ENCODE results near the gene EDNRA. TPM values are rescaled to one million over a fixed set of nuclear protein-coding genes. Genes with fewer than 3 reads are reported as not detected.
A peak's percentile ranks its signal among the peaks of the same experiment; 100 is the strongest.

The EDNRA gene
- total RNA-seq, 6 donors from 2014 or later = 7.3 to 32.2 (median 10.2) TPM

DNA sequence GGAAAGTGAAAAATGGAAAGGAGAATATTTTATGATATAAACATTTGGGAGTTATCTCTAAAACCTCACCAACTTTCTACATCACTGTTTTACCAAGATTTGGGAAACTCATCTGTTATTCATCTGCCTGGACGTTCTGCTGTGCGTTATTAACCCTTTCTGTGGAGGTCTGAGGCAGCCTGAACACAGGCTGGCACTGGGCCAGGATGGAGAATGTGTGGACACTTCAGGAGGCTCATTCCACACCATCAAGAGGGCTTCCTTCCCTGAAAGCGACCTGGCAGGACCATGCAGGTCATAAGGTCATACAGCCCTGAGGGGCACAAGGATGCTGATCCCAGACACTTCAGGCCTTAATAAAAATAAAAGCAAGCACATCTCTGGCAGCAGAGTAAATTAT is 105.1 kb downstream of the EDNRA start:
- Histone ChIP-seq H3K9me3 (peaks cover 0 to 3% (median 0%) of the 10 kb centered on the region in 4 donors), H3K27me3 (no peaks in the 10 kb centered on the region), H3K4me3 (no peak overlapping the region), H3K4me1 (no peaks in the 10 kb centered on the region), H3K36me3 (no peaks in the 10 kb centered on the region), H3K27ac (no peak overlapping the region)
- 38 to 39% methylated on average over 3 of the region's 3 CpGs for WGBS, 2 donors
- ATAC-seq (ENCODE audit: low FRiP score in 2 of 2) (no peak), DNase-seq (no peak)
- TF ChIP-seq EP300 (IDR thresholded peaks at IDR 0.05) (no peak), POLR2AphosphoS5 (IDR thresholded peaks at IDR 0.05) (no peak), POLR2A (IDR thresholded peaks at IDR 0.05) (no peak)
- TF ChIP-seq, protein P1, sequence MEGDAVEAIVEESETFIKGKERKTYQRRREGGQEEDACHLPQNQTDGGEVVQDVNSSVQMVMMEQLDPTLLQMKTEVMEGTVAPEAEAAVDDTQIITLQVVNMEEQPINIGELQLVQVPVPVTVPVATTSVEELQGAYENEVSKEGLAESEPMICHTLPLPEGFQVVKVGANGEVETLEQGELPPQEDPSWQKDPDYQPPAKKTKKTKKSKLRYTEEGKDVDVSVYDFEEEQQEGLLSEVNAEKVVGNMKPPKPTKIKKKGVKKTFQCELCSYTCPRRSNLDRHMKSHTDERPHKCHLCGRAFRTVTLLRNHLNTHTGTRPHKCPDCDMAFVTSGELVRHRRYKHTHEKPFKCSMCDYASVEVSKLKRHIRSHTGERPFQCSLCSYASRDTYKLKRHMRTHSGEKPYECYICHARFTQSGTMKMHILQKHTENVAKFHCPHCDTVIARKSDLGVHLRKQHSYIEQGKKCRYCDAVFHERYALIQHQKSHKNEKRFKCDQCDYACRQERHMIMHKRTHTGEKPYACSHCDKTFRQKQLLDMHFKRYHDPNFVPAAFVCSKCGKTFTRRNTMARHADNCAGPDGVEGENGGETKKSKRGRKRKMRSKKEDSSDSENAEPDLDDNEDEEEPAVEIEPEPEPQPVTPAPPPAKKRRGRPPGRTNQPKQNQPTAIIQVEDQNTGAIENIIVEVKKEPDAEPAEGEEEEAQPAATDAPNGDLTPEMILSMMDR (IDR thresholded peaks at IDR 0.05) = no peak

DNA sequence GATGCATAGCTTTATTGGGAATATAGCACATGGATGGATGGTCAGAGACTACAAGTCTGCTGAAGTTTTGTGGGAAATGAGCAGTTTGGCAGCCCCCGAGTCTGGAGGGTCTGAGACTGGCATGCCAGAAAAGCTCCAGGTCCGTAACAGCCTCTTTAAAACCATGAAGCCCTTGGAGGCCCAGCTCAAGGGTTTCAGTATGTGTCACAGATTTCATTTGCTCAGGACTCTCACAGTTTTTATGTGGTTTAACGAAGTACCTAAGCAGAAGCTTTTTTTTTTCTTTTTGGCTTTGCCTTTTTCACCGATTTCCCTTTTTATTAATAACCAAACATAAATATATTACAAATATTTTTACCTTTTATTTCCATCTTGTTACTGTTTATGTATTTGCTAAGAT is 105.7 kb downstream of the EDNRA start:
- H3K27ac ChIP-seq = no peak overlapping the region
- TF ChIP-seq POLR2A (IDR thresholded peaks at IDR 0.05) (no peak), EP300 (IDR thresholded peaks at IDR 0.05) (no peak), POLR2AphosphoS5 (IDR thresholded peaks at IDR 0.05) (no peak)
- TF ChIP-seq, protein P1 (IDR thresholded peaks at IDR 0.05) = no peak
- no peaks in the 10 kb centered on the region for H3K36me3 ChIP-seq
- H3K9me3 ChIP-seq = peaks cover 0 to 3% (median 0%) of the 10 kb centered on the region in 4 donors
- ATAC-seq (ENCODE audit: low FRiP score in 2 of 2) (no peak), DNase-seq (no peak)
- H3K27me3 ChIP-seq = no peaks in the 10 kb centered on the region
- WGBS, 2 donors = 72 to 79% methylated on average over 4 of the region's 4 CpGs
- H3K4me3 ChIP-seq = no peak overlapping the region
- no peaks in the 10 kb centered on the region for H3K4me1 ChIP-seq

DNA sequence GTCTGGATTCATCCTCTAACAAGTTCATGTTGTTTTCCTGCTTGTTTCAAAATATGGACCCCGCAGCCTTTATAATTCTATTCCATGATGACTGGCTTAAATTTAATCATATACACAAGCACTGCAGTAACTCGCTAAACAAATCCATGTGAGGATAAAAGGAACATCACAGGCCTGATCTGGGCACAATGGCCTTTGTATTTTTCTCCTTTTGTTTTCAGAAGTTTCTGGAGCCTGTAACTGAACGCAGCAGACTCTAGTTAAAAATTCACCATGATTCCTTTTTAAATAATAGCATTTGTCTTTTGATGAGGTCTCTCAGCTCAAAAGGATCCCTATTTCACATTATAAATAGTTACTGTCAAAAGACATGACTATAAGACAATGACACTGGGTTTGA is 106.1 kb downstream of the EDNRA start:
- 79 to 82% methylated on average over 3 of the region's 3 CpGs for WGBS, 2 donors
- DNase-seq (no peak), ATAC-seq (ENCODE audit: low FRiP score in 2 of 2) (no peak)
- H3K36me3 ChIP-seq = no peaks in the 10 kb centered on the region
- TF ChIP-seq EP300 (IDR thresholded peaks at IDR 0.05) (no peak), POLR2AphosphoS5 (IDR thresholded peaks at IDR 0.05) (no peak), POLR2A (IDR thresholded peaks at IDR 0.05) (no peak)
- TF ChIP-seq, protein P1 (IDR thresholded peaks at IDR 0.05) = no peak
- no peaks in the 10 kb centered on the region for H3K27me3 ChIP-seq
- H3K4me1 ChIP-seq = no peaks in the 10 kb centered on the region
- H3K4me3 ChIP-seq = no peak overlapping the region
- no peak overlapping the region for H3K27ac ChIP-seq
- H3K9me3 ChIP-seq = peaks cover 0 to 3% (median 0%) of the 10 kb centered on the region in 4 donors

DNA sequence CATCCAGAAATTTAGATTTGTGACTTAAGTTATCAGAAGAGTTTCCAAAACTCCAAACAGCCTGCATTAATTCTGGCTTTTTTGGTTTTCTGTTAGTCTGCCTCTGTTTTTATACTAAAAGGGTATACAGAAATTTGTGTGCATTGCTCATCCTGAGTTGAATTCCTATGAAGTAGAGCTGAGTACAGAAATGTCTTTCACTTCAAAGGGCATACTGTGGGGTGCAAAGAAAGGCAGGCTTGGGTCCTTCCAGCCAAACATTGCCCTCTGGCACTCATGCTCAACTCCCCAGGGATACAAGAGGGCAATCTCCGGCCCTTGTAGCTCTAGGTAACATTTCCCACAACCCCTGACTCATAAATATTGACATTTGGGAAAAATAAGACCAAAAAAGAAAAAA is 108.7 kb downstream of the EDNRA start:
- ATAC-seq (ENCODE audit: low FRiP score in 2 of 2) (no peak), DNase-seq (no peak)
- H3K4me3 ChIP-seq = peak overlapping the region in 1 of 4 donors; percentile 5
- H3K9me3 ChIP-seq = peaks cover 0 to 3% (median 0%) of the 10 kb centered on the region in 4 donors
- no peaks in the 10 kb centered on the region for H3K27me3 ChIP-seq
- no peaks in the 10 kb centered on the region for H3K4me1 ChIP-seq
- TF ChIP-seq POLR2AphosphoS5 (IDR thresholded peaks at IDR 0.05) (no peak), POLR2A (IDR thresholded peaks at IDR 0.05) (no peak), EP300 (IDR thresholded peaks at IDR 0.05) (no peak)
- TF ChIP-seq, protein P1 (IDR thresholded peaks at IDR 0.05) = no peak
- H3K27ac ChIP-seq = peak overlapping the region in 1 of 4 donors; percentile 17
- WGBS, 2 donors = 57 to 62% methylated on average over 1 of the region's 1 CpG
- H3K36me3 ChIP-seq = no peaks in the 10 kb centered on the region

DNA sequence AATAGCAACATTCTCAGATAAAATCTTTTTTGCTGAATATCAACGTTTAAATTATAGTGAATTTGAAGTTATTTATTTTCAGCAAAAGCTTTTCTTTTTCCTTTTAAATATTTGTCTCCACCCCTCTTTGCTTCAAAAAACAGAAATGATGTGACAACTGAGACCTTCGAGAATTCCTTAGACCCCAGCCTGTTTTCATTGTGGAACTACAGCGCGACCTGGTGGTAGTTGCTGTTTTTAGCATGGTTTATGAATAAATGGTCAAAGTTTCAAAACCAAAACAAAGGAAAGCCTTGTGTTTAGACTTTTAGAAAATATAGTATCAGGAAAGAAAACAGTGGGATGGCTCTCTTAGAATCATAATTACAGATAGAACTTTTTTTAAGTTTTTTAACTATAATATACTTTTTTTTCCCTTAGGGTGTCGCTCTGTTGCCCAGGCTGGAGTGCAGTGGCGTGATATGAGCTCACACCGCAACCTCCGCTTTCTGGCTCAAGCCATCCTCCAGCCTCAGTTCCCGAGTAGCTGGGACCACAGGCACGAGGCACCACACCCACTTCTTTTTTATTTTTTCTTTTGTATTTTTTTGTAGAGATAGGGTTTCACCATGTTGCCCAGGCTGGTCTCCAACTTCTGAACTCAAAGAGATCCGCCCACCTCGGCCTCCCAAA is 109.5 kb downstream of the EDNRA start:
- no peaks in the 10 kb centered on the region for H3K4me1 ChIP-seq
- H3K27ac ChIP-seq = peak overlapping the region in 1 of 4 donors; percentile 17
- H3K27me3 ChIP-seq = no peaks in the 10 kb centered on the region
- DNase-seq (peak in 1 of 2 donors; percentile 35), ATAC-seq (ENCODE audit: low FRiP score in 2 of 2) (peak in 1 of 2 donors; percentile 70)
- WGBS, 2 donors = 47 to 48% methylated on average over 12 of the region's 12 CpGs
- TF ChIP-seq POLR2A (IDR thresholded peaks at IDR 0.05) = no peak
- TF ChIP-seq, protein P1 (IDR thresholded peaks at IDR 0.05) = peak; percentile 27 to 75 (median 52)
- no peak for TF ChIP-seq POLR2AphosphoS5 (IDR thresholded peaks at IDR 0.05)
- TF ChIP-seq EP300 (IDR thresholded peaks at IDR 0.05) = no peak
- no peaks in the 10 kb centered on the region for H3K36me3 ChIP-seq
- H3K9me3 ChIP-seq = no peaks in the 10 kb centered on the region
- peak overlapping the region in 1 of 4 donors; percentile 5 for H3K4me3 ChIP-seq
